ENCODE data around the gene KMT2D.

- TF ChIP-seq CTCF (IDR thresholded peaks at IDR 0.05), result peak; percentile 36 to 64 (median 55)
- TF ChIP-seq POLR2A (IDR thresholded peaks at IDR 0.05), result no peak
- no peak for TF ChIP-seq POLR2AphosphoS5 (IDR thresholded peaks at IDR 0.05; ENCODE audit: insufficient read depth in 1 of 2, low read depth in 1 of 2)
Observed at GRCh38 chr12:49098035-49098451, 37.4 kb upstream of the KMT2D start.
